NCI-H510A treated with DMSO at 0.1 percent for 48 hours (cell line): ENCODE data around the gene NRXN3.
"Not testable (repeated sequence)": the region's sequence is repeated elsewhere in the genome, so short reads cannot be mapped to it uniquely, and the experiment has no call there.

Source experiments
- DNase-seq: peaks from one replicate; lab custom pipeline; 2025; lab: John Stamatoyannopoulos, UW

Gene NRXN3

GRCh38 chr14:79011920-79012204, 841.7 kb downstream of the NRXN3 start:
- DNase-seq = no peak

- DNase-seq = peak; percentile 41
These were observed 846.8 kb downstream of the NRXN3 start for GRCh38 chr14:79016828-79017505.

- no peak for DNase-seq
These were observed 847.4 kb downstream of the NRXN3 start for GRCh38 chr14:79017561-79017960.

- no peak for DNase-seq
These were observed 848.7 kb downstream of the NRXN3 start for GRCh38 chr14:79018836-79019235.

GRCh38 chr14:79019898-79020297, 849.7 kb downstream of the NRXN3 start:
- DNase-seq = not testable (repeated sequence)

- DNase-seq = no peak
These were observed 851.6 kb downstream of the NRXN3 start for GRCh38 chr14:79021766-79022165.

GRCh38 chr14:79027138-79027537, 857.0 kb downstream of the NRXN3 start:
- no peak for DNase-seq

- no peak for DNase-seq
These were observed 858.1 kb downstream of the NRXN3 start for GRCh38 chr14:79028281-79028680.

- DNase-seq = no peak
These were observed 866.3 kb downstream of the NRXN3 start for GRCh38 chr14:79036441-79036840.

- no peak for DNase-seq
These were observed 866.9 kb downstream of the NRXN3 start for GRCh38 chr14:79037106-79037505.

- no peak for DNase-seq
These were observed 867.4 kb downstream of the NRXN3 start for GRCh38 chr14:79037593-79037992.

- DNase-seq = no peak
These were observed 870.6 kb downstream of the NRXN3 start for GRCh38 chr14:79040790-79041189.

GRCh38 chr14:79043194-79043889, 873.2 kb downstream of the NRXN3 start:
- no peak for DNase-seq

- no peak for DNase-seq
These were observed 874.9 kb downstream of the NRXN3 start for GRCh38 chr14:79044894-79045624.

- no peak for DNase-seq
These were observed 880.9 kb downstream of the NRXN3 start for GRCh38 chr14:79050787-79051727.

GRCh38 chr14:79051742-79052141, 881.6 kb downstream of the NRXN3 start:
- DNase-seq = no peak

GRCh38 chr14:79056879-79057278, 886.7 kb downstream of the NRXN3 start:
- no peak for DNase-seq

GRCh38 chr14:79057333-79057732, 887.2 kb downstream of the NRXN3 start:
- no peak for DNase-seq

- no peak for DNase-seq
These were observed 892.1 kb downstream of the NRXN3 start for GRCh38 chr14:79062226-79062625.

- DNase-seq = no peak
These were observed 894.0 kb downstream of the NRXN3 start for GRCh38 chr14:79064214-79064613.

- no peak for DNase-seq
These were observed 904.3 kb downstream of the NRXN3 start for GRCh38 chr14:79074510-79074909.

- DNase-seq = no peak
These were observed 906.3 kb downstream of the NRXN3 start for GRCh38 chr14:79076428-79076827.
